ENCODE data around the gene NLGN4X.

GRCh38 chrX:6151971-6152370 is 76.7 kb downstream of the NLGN4X start:
- TF ChIP-seq CTCF (IDR thresholded peaks at IDR 0.05; ENCODE audit: insufficient read depth, low read length) (no peak), REST (IDR thresholded peaks at IDR 0.05; ENCODE audit: insufficient replicate concordance, low read depth) (no peak)
